GM06990 (cell line): ENCODE measurements around the gene APBA2.

ENCODE experiments used
- DNase-seq: peaks from one replicate; pipeline ENCODE4 v3.0.0-alpha.2; 2011; ENCODE audit not compliant: insufficient read length; ENCODE audit errors: extremely low read depth
- H3K27me3 ChIP-seq: replicated peaks from 2 replicates; pipeline ENCODE4 v1.6.0; 2011; ENCODE audit warnings: low read length; ENCODE audit not compliant: control insufficient read depth, insufficient read depth
- H3K36me3 ChIP-seq: 2 replicates; pipeline ENCODE4 v1.5.1; 2011; ENCODE audit warnings: low read length; ENCODE audit not compliant: control insufficient read depth, insufficient read depth
- H3K4me3 ChIP-seq: replicated peaks from 2 replicates; pipeline ENCODE4 v1.5.1; 2011; ENCODE audit warnings: low read depth, mild to moderate bottlenecking, control low read depth, low read length
- TF ChIP-seq, protein P1 (sequence below): IDR thresholded peaks from 2 replicates; pipeline ENCODE4 v1.5.1; 2011; ENCODE audit warnings: low read length, control low read depth, mild to moderate bottlenecking, inconsistent platforms; ENCODE audit not compliant: insufficient read depth, poor library complexity, severe bottlenecking

Gene APBA2

DNA sequence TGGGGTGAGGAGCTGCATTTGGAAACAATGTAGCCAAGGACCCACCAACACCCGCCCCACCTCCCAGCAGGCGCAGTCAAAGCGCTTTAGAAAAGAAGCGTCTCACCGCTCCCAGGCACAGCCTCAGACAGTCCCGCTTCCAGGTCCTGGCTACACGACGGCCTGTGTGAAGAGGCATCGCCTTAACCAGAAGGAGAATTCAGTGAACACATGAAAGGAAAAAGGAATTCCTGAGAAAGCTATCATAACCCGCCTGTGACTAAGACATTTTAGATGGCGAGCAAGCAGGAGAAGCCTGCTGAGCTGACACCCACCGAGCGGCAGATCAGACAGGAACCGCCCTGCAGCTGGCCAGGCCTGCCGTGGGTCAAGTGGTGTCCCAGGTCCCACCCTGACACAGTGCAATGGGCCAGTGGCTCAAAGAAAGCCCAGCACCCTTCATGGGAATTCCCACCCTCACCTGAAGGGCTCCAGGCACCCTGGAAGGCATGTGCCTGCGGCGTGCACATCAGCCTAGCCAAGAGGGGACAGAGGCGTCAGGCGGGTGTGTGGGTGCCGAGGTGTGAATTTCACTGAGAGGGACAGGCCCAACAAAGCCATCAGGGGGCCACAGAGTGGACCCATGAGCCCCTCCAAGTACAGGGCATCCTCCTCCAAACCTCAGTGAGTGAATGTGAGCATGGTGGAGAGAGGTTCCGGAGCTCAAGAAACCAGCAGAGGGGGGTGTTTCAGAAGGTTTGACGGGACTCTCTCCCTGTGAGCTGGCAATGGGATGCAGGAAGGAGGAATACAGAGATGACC, 239.0 kb downstream of the APBA2 start:
- DNase-seq = no peak
- no peaks in the 10 kb centered on the region for H3K36me3 ChIP-seq
- H3K27me3 ChIP-seq = no peaks in the 10 kb centered on the region
- H3K4me3 ChIP-seq = no peak overlapping the region
- TF ChIP-seq, protein P1, sequence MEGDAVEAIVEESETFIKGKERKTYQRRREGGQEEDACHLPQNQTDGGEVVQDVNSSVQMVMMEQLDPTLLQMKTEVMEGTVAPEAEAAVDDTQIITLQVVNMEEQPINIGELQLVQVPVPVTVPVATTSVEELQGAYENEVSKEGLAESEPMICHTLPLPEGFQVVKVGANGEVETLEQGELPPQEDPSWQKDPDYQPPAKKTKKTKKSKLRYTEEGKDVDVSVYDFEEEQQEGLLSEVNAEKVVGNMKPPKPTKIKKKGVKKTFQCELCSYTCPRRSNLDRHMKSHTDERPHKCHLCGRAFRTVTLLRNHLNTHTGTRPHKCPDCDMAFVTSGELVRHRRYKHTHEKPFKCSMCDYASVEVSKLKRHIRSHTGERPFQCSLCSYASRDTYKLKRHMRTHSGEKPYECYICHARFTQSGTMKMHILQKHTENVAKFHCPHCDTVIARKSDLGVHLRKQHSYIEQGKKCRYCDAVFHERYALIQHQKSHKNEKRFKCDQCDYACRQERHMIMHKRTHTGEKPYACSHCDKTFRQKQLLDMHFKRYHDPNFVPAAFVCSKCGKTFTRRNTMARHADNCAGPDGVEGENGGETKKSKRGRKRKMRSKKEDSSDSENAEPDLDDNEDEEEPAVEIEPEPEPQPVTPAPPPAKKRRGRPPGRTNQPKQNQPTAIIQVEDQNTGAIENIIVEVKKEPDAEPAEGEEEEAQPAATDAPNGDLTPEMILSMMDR = no peak

DNA sequence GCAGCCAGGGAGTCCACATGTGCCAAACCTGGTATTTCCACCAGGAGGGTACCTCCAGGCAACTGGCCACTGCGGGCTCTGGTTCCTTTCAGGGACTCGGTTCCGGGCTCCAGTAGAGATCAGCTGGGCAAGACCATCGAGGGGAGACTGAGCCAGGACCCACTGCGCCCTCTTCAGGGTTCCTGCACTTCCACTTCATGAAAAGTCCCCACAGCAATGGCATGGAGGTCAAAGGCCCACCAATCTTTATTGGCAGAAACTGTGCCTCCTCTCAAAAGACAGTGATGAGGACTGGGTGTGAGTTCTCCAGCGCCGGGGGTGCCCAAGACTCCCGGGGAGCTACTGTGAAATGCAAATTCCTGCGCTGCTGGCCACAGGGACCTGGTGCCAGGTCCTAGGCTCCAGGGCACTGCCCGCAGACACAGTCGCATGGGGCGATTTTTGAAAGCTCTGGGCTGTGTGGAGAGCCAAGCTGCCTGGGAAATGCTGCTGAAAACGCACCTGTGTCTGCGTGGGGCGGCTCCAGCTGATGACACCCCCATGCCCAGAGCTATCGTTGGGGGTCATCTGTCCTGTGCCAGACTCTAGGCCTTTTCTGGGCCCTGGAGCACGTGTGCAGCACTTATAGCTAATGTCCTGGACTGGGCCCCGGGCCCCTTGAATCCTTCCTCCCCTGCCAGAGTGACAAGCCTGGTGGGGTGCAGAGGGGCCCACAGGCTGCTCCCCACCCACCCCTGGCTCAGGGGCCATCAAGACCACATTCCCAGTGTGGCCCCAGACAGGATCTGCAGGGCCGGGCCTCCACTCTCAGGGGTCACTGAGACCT, 239.8 kb downstream of the APBA2 start:
- no peak overlapping the region for H3K4me3 ChIP-seq
- no peaks in the 10 kb centered on the region for H3K36me3 ChIP-seq
- no peak for DNase-seq
- no peaks in the 10 kb centered on the region for H3K27me3 ChIP-seq
- TF ChIP-seq, protein P1 = no peak

DNA sequence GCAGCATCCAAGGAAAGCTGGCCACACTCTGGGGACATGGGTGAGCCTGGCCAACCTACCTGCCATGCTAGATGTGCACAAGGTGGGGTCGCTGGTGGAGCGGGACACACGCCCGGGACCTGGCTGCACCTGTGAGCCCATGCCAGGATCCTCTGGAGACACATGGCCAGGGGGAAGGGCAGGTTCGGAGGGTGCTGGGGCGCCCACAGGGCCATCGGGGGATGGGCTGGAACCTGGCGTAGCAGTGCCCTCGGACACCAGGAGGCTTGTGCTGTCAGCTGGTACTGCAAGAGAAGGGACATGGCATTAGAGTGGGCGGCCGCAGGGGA, 240.4 kb downstream of the APBA2 start:
- no peaks in the 10 kb centered on the region for H3K36me3 ChIP-seq
- H3K27me3 ChIP-seq = no peaks in the 10 kb centered on the region
- no peak for DNase-seq
- no peak overlapping the region for H3K4me3 ChIP-seq
- TF ChIP-seq, protein P1 = no peak

DNA sequence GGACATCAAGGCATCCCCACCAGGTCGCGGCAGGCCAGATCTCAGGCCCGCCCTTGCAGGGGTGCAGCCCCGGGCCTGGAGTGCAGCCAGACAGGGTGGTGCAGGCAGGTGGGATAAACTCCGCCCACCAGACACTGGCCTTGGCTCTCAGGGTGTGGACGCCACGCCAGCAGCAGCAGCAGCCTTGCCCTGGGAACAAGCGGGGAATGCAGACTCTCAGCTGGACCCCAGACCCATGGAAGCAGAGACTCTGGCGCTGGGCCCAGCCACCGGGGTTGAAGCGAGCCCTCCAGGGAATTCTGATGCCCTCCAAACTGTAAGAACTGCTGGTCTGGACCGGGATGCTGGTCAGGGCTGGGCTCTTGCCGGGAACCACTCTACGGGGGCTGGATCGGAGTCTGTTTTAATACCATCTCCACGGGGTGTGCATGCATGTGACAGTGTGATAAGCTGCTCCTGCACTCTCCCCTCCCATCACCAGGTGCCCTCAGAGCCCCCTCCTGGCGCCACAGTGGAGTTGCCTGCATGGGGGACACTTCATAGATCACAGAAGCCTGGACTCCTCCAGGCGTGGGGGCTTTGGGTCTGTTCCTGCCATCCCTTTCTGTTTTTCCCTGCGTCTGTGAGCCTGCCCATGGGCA, 241.2 kb downstream of the APBA2 start:
- no peak for DNase-seq
- TF ChIP-seq, protein P1 = peak; percentile 27
- no peaks in the 10 kb centered on the region for H3K36me3 ChIP-seq
- H3K27me3 ChIP-seq = no peaks in the 10 kb centered on the region
- no peak overlapping the region for H3K4me3 ChIP-seq

DNA sequence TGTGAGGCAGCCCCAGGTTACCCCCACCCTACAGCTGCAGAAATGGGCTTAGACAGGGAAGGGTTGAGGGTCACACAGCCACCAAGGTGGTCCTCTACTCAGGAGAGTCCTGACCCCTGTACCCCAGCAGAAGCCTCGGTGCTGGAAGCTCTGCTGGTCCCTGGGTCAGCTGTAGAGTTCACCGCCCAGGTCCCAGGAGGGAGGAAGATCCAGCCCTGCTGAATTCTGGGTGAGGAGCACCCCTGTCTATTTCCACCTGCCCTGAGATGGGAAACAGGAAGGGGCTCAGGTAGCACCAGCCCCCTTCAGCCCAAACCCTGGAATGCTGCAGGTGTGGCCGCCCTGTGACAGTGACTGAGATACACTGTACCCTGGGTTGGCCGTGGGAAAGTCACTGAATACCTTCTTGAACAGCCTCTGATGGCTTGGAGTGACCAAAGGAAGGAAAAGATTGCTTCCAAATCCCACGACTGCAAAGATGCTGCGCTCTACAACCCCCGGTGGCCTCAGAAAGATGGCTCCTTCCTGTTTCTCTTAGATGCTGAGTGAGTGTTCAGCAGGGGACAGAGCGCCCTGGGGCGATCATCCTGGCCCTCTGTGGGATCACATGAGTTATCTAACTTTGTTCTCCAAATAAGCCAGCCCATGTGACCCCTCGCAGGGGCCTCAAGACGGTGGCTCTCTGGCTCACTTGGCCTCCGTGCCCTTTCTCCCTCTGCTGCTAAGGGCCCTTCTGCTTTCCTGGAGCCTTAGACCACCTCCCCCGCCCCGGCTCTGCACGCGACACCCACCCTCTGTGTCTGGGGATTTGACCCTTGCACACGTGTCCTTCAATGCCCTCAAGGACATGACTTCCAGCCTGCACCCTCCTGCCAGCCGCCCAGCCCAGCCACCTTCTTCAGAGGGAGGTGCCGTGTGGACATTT, 242.0 kb downstream of the APBA2 start:
- no peak for DNase-seq
- H3K36me3 ChIP-seq = no peaks in the 10 kb centered on the region
- no peaks in the 10 kb centered on the region for H3K27me3 ChIP-seq
- H3K4me3 ChIP-seq = no peak overlapping the region
- TF ChIP-seq, protein P1 = no peak
